Liver (tissue), 2 donors: ENCODE measurements around the gene CLCA1.

Experiments
- SP1 ChIP-seq: IDR thresholded peaks from 2 replicates; pipeline ENCODE4 v1.6.1; 2018; ENCODE audit warnings: antibody characterized with exemption, mild to moderate bottlenecking
- TAF1 ChIP-seq: conservative IDR thresholded peaks from 2 replicates; pipeline ENCODE4 v1.6.1; 2016; ENCODE audit warnings: antibody characterized with exemption, mild to moderate bottlenecking
- TF ChIP-seq, protein P1 (sequence below): IDR thresholded peaks from 2 replicates; pipeline ENCODE4 v1.6.1; 2016; ENCODE audit warnings: antibody characterized with exemption
- donor health status: healthy.

DNA sequence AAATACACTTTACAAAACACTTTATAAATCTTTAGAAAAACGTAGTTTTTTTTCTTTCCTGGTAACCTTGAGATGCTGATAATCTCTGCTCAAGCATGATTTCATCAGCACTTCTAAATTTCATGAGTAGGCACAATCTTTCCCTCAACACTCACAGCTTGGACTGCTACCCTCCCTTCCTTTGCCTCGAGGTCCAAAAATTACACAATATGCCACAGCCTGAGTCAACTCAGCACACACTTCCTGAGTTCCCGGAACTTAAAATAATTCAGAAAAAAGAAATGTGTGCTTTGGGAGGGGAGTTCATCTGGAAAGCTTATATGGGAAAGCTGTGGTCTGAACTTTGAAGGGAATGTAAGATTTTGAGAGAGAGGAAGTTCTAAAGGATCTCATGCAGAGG is 38.9 kb upstream of the CLCA1 start:
- TF ChIP-seq SP1 (no peak), TAF1 (no peak)
- TF ChIP-seq, protein P1, sequence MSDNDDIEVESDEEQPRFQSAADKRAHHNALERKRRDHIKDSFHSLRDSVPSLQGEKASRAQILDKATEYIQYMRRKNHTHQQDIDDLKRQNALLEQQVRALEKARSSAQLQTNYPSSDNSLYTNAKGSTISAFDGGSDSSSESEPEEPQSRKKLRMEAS = no peak
